HEK293 (cell line): ENCODE measurements around the gene RPS25.

Experiments
- CTCF ChIA-PET: fragments of 350-600 bp; formaldehyde crosslinking; extraction: SDS; loops from one replicate; lab custom pipeline; 2021; ENCODE audit warnings: antibody characterized with exemption; lab: Yijun Ruan, JAX
- POLR2A ChIA-PET: fragments of 300-600 bp; formaldehyde crosslinking; extraction: SDS; loops from one replicate; lab custom pipeline; 2020; ENCODE audit warnings: antibody characterized with exemption, inconsistent platforms; lab: Yijun Ruan, JAX
- H3K27ac ChIP-seq: fragments of 200-500 bp; sonication (Bioruptor generic); 2 replicates; pipeline ENCODE4 v1.5.1; 2014; ENCODE audit warnings: low read depth, low read length, control low read depth, inconsistent platforms; ENCODE audit errors: extremely low read depth
- H3K36me3 ChIP-seq, 2 experiments: fragments of 200-500 bp in 1 of 2; sonication (Bioruptor generic) in 1 of 2; 1 replicate in 1 of 2; 2 replicates in 1 of 2; pipeline ENCODE4 v1.5.1; 2014 to 2017; ENCODE audit warnings: inconsistent platforms in 2 of 2, low read length in 2 of 2; ENCODE audit not compliant: control insufficient read depth in 2 of 2, insufficient read depth in 1 of 2
- H3K4me1 ChIP-seq: fragments of 200-500 bp; sonication (Bioruptor generic); 2 replicates; pipeline ENCODE4 v1.5.1; 2014; ENCODE audit warnings: mild to moderate bottlenecking, low read length, inconsistent platforms; ENCODE audit not compliant: control insufficient read depth, insufficient read depth
- H3K4me3 ChIP-seq: 2 replicates; pipeline ENCODE4 v1.5.1; 2011; ENCODE audit warnings: low read depth, mild to moderate bottlenecking, control low read depth, low read length, moderate library complexity
- H3K9me3 ChIP-seq: fragments of 200-500 bp; sonication (Bioruptor generic); 2 replicates; pipeline ENCODE4 v1.5.1; 2014; ENCODE audit warnings: low read depth, low read length, inconsistent platforms; ENCODE audit not compliant: control insufficient read depth, insufficient read depth
- AEBP2 ChIP-seq: fragments of 450-650 bp; formaldehyde crosslinking; IDR thresholded peaks from 2 replicates; pipeline ENCODE4 v1.5.1; 2016; ENCODE audit warnings: missing biosample characterization, missing genetic modification characterization, borderline replicate concordance
- ATF2 ChIP-seq: fragments of 450-650 bp; formaldehyde crosslinking; IDR thresholded peaks from 2 replicates; pipeline ENCODE4 v1.5.1; 2016; ENCODE audit warnings: missing biosample characterization, missing genetic modification characterization, low read depth
- CTCF ChIP-seq: fragments of 450-650 bp; formaldehyde crosslinking; IDR thresholded peaks from 2 replicates; pipeline ENCODE4 v1.5.1; 2016; ENCODE audit warnings: missing biosample characterization, missing genetic modification characterization
- ELK4 ChIP-seq: IDR thresholded peaks from 2 replicates; pipeline ENCODE4 v1.6.1; 2011; ENCODE audit warnings: mild to moderate bottlenecking, low read depth, low read length, borderline replicate concordance
- HOXC10 ChIP-seq: sonication (generic); formaldehyde crosslinking; IDR thresholded peaks from 2 replicates; pipeline ENCODE4 v1.8.1; 2023; ENCODE audit warnings: mild to moderate bottlenecking, missing genetic modification reagents
- KLF10 ChIP-seq: fragments of 450-650 bp; IDR thresholded peaks from 2 replicates; pipeline ENCODE4 v1.5.1; 2018; ENCODE audit warnings: missing biosample characterization, mild to moderate bottlenecking, missing genetic modification characterization
- MYNN ChIP-seq: fragments of 450-650 bp; formaldehyde crosslinking; IDR thresholded peaks from 2 replicates; pipeline ENCODE4 v1.5.1; 2016; ENCODE audit warnings: missing biosample characterization, missing genetic modification characterization, borderline replicate concordance
- MZF1 ChIP-seq: fragments of 450-650 bp; formaldehyde crosslinking; IDR thresholded peaks from 2 replicates; pipeline ENCODE4 v1.5.1; 2017; ENCODE audit warnings: missing biosample characterization, missing genetic modification characterization, borderline replicate concordance
- PBX3 ChIP-seq: sonication (generic); formaldehyde crosslinking; IDR thresholded peaks from 2 replicates; pipeline ENCODE4 v1.8.1; 2022; ENCODE audit warnings: mild to moderate bottlenecking, moderate library complexity, missing genetic modification reagents
- PRDM4 ChIP-seq: fragments of 450-650 bp; formaldehyde crosslinking; IDR thresholded peaks from 2 replicates; pipeline ENCODE4 v1.5.1; 2017; ENCODE audit warnings: missing biosample characterization, missing genetic modification characterization
- SCRT2 ChIP-seq: fragments of 450-650 bp; formaldehyde crosslinking; IDR thresholded peaks from 2 replicates; pipeline ENCODE4 v1.5.1; 2016; ENCODE audit warnings: missing biosample characterization, missing genetic modification characterization
- SETDB1 ChIP-seq: IDR thresholded peaks from one replicate; pipeline ENCODE4 v1.6.1; 2017; ENCODE audit warnings: mild to moderate bottlenecking, low read length, moderate library complexity, mixed read lengths; ENCODE audit not compliant: insufficient read length
- ZBTB17 ChIP-seq: fragments of 450-650 bp; formaldehyde crosslinking; IDR thresholded peaks from 2 replicates; pipeline ENCODE4 v1.5.1; 2016; ENCODE audit warnings: missing biosample characterization, missing genetic modification characterization
- ZBTB20 ChIP-seq: fragments of 450-650 bp; formaldehyde crosslinking; IDR thresholded peaks from 2 replicates; pipeline ENCODE4 v1.5.1; 2016; ENCODE audit warnings: missing biosample characterization, missing genetic modification characterization
- ZNF121 ChIP-seq: fragments of 450-650 bp; formaldehyde crosslinking; IDR thresholded peaks from 2 replicates; pipeline ENCODE4 v1.5.1; 2016; ENCODE audit warnings: missing biosample characterization, missing genetic modification characterization
- ZNF18 ChIP-seq: fragments of 450-650 bp; formaldehyde crosslinking; IDR thresholded peaks from 2 replicates; pipeline ENCODE4 v1.5.1; 2016; ENCODE audit warnings: missing biosample characterization, missing genetic modification characterization
- ZNF214 ChIP-seq: fragments of 450-650 bp; formaldehyde crosslinking; IDR thresholded peaks from 2 replicates; pipeline ENCODE4 v1.5.1; 2017; ENCODE audit warnings: missing biosample characterization, mild to moderate bottlenecking, missing genetic modification characterization, borderline replicate concordance
- ZNF341 ChIP-seq: fragments of 450-650 bp; formaldehyde crosslinking; IDR thresholded peaks from 2 replicates; pipeline ENCODE4; 2016; ENCODE audit warnings: low read depth, missing biosample characterization, missing genetic modification characterization
- ZNF354C ChIP-seq: fragments of 450-650 bp; formaldehyde crosslinking; IDR thresholded peaks from 2 replicates; pipeline ENCODE4 v1.5.1; 2016; ENCODE audit warnings: missing biosample characterization, missing genetic modification characterization, low read depth, borderline replicate concordance
- ZNF37A ChIP-seq: fragments of 450-650 bp; IDR thresholded peaks from 2 replicates; pipeline ENCODE4 v1.5.1; 2018; ENCODE audit warnings: missing biosample characterization, missing genetic modification characterization
- ZNF529 ChIP-seq: fragments of 450-650 bp; formaldehyde crosslinking; IDR thresholded peaks from 2 replicates; pipeline ENCODE4 v1.5.1; 2017; ENCODE audit warnings: missing genetic modification characterization, missing biosample characterization; ENCODE audit not compliant: insufficient replicate concordance
- ZNF571 ChIP-seq: fragments of 450-650 bp; formaldehyde crosslinking; IDR thresholded peaks from 2 replicates; pipeline ENCODE4 v1.5.0; 2017; ENCODE audit warnings: missing biosample characterization, missing genetic modification characterization
- ZNF623 ChIP-seq: fragments of 450-650 bp; formaldehyde crosslinking; IDR thresholded peaks from 2 replicates; pipeline ENCODE4 v1.5.1; 2016; ENCODE audit warnings: missing biosample characterization, missing genetic modification characterization
- ZNF654 ChIP-seq: fragments of 450-650 bp; formaldehyde crosslinking; IDR thresholded peaks from 2 replicates; pipeline ENCODE4 v1.5.1; 2016; ENCODE audit warnings: low read depth, missing biosample characterization, missing genetic modification characterization

Gene RPS25

GRCh38 chr11:119056421-119056999 lies 38.4 kb upstream of the RPS25 start (continued):
- TF ChIP-seq ZNF37A (no peak), ZNF18 (tag by site-specific recombination) (no peak), SETDB1 (no peak), ZNF354C (tag by site-specific recombination) (no peak), ZNF341 (no peak; the same call in 1 of the 2 replicates), KLF10 (tag by site-specific recombination) (no peak)

- Histone ChIP-seq H3K4me1 (no peaks in the 10 kb centered on the region), H3K4me3 (peak overlapping the region; percentile 85)
- TF ChIP-seq CTCF (peak; percentile 65), ZNF37A (no peak), PRDM4 (tag by site-specific recombination) (no peak), ELK4 (no peak), ZBTB17 (tag by site-specific recombination) (no peak), ZNF529 (tag by site-specific recombination) (no peak), ZBTB20 (tag by site-specific recombination) (no peak), ZNF654 (tag by site-specific recombination) (peak; percentile 4; the same call in 1 of the 2 replicates), MZF1 (tag by site-specific recombination) (no peak), MYNN (tag by site-specific recombination) (no peak), ZNF121 (tag by site-specific recombination) (no peak), HOXC10 (no peak), ATF2 (tag by site-specific recombination) (no peak), SCRT2 (peak; percentile 23; the same call in 1 of the 2 replicates), ZNF571 (no peak), ZNF623 (tag by site-specific recombination) (no peak), AEBP2 (tag by site-specific recombination) (no peak), ZNF214 (no peak), ZNF341 (no peak), PBX3 (CRISPR knock-in tag) (no peak)
- TF ChIP-seq, all 188 proteins: peak for 3
- no peaks in the 10 kb centered on the region for H3K9me3 ChIP-seq
- H3K27ac ChIP-seq: no peak overlapping the region
- CTCF ChIA-PET: interaction anchor here (0.6 to 1.8 kb wide), 3 partner anchors 13 to 127 kb away, joined by 3 to 6 read pairs (median 3); no protein-coding TSS in a partner anchor
- POLR2A ChIA-PET: interaction anchor here (0.6 to 4.0 kb wide), 15 partner anchors 8 to 261 kb away, joined by 3 to 20 read pairs (median 5); partner anchors contain the start of genes C2CD2L, DPAGT1, HINFP and HMBS
- peaks cover 4 to 49% of the 10 kb centered on the region in 2 experiments; a peak in 1 of 3 replicates for H3K36me3 ChIP-seq
These were observed 37.8 kb upstream of the RPS25 start for GRCh38 chr11:119055901-119056300.
